A549 (cell line): ENCODE results near the gene DPYSL4.

Experiments used
- CHD2 ChIP-seq: fragments of 150-350 bp; IDR thresholded peaks from 2 replicates; pipeline ENCODE4 v1.6.1; 2014; ENCODE audit warnings: low read length; ENCODE audit not compliant: partially characterized antibody
- HDAC2 ChIP-seq: fragments of 200-600 bp; sonication (generic); IDR thresholded peaks from 2 replicates; pipeline ENCODE4 v1.6.1; 2016

GRCh38 chr10:132155723-132156381, 30.9 kb upstream of the DPYSL4 start:
- no peak for TF ChIP-seq HDAC2
- TF ChIP-seq CHD2, result no peak
